Fibroblast of upper back skin (primary cell): Measurements from ENCODE around the gene MAML3.

Experiments used
- DNase-seq: peaks from one replicate; pipeline ENCODE4 v3.0.0-alpha.2; 2013

The MAML3 gene

GRCh38 chr4:140123666-140124377 is 30.2 kb downstream of the MAML3 start:
- no peak for DNase-seq

GRCh38 chr4:140122891-140123290 is 31.1 kb downstream of the MAML3 start:
- DNase-seq, result no peak

- DNase-seq, result no peak
These were observed 32.3 kb downstream of the MAML3 start for GRCh38 chr4:140121646-140122045.

- DNase-seq, result no peak
These were observed 34.9 kb downstream of the MAML3 start for GRCh38 chr4:140118931-140119640.

GRCh38 chr4:140117947-140118346 is 36.0 kb downstream of the MAML3 start:
- no peak for DNase-seq

- peak; percentile 33 for DNase-seq
These were observed 37.4 kb downstream of the MAML3 start for GRCh38 chr4:140116442-140117104.

- DNase-seq, result no peak
These were observed 38.8 kb downstream of the MAML3 start for GRCh38 chr4:140115140-140115539.

GRCh38 chr4:140113653-140114052 is 40.3 kb downstream of the MAML3 start:
- DNase-seq, result no peak

GRCh38 chr4:140112576-140112975 is 41.4 kb downstream of the MAML3 start:
- DNase-seq, result peak; percentile 79

GRCh38 chr4:140111256-140111655 is 42.7 kb downstream of the MAML3 start:
- DNase-seq, result peak; percentile 53

GRCh38 chr4:140110542-140111215 is 43.3 kb downstream of the MAML3 start:
- DNase-seq, result peak; percentile 44

GRCh38 chr4:140109737-140110136 is 44.2 kb downstream of the MAML3 start:
- DNase-seq, result no peak

- no peak for DNase-seq
These were observed 44.7 kb downstream of the MAML3 start for GRCh38 chr4:140109292-140109691.

- no peak for DNase-seq
These were observed 45.2 kb downstream of the MAML3 start for GRCh38 chr4:140108713-140109230.

GRCh38 chr4:140108243-140108642 is 45.7 kb downstream of the MAML3 start:
- DNase-seq, result no peak

- no peak for DNase-seq
These were observed 47.6 kb downstream of the MAML3 start for GRCh38 chr4:140106289-140106844.

- DNase-seq, result no peak
These were observed 48.5 kb downstream of the MAML3 start for GRCh38 chr4:140105436-140105835.

GRCh38 chr4:140103676-140104075 is 50.3 kb downstream of the MAML3 start:
- DNase-seq, result peak; percentile 76

- peak; percentile 60 for DNase-seq
These were observed 51.6 kb downstream of the MAML3 start for GRCh38 chr4:140102421-140102820.

GRCh38 chr4:140100771-140101170 is 53.2 kb downstream of the MAML3 start:
- DNase-seq, result peak; percentile 57

- DNase-seq, result no peak
These were observed 54.0 kb downstream of the MAML3 start for GRCh38 chr4:140099983-140100382.

- DNase-seq, result peak; percentile 57
These were observed 55.4 kb downstream of the MAML3 start for GRCh38 chr4:140098455-140099160.
